ELR (cell line): ENCODE results near the gene FOXRED2.

Experiments used
- DNase-seq: peaks from one replicate; pipeline ENCODE4 v3.0.0-alpha.2; 2015; ENCODE audit warnings: low read depth

FOXRED2 gene

GRCh38 chr22:36514766-36515165 lies 7.9 kb upstream of the FOXRED2 start:
- no peak for DNase-seq

- no peak for DNase-seq
These were observed 6.2 kb upstream of the FOXRED2 start for GRCh38 chr22:36512991-36513390.

GRCh38 chr22:36512333-36512732 lies 5.5 kb upstream of the FOXRED2 start:
- no peak for DNase-seq

- peak; percentile 72 for DNase-seq
These were observed 4.4 kb upstream of the FOXRED2 start for GRCh38 chr22:36510966-36511881.

GRCh38 chr22:36510384-36510783 lies 3.5 kb upstream of the FOXRED2 start:
- no peak for DNase-seq

- no peak for DNase-seq
These were observed 724 bp upstream of the FOXRED2 start for GRCh38 chr22:36507518-36508010.

GRCh38 chr22:36505998-36506635 lies 723 bp downstream of the FOXRED2 start:
- no peak for DNase-seq

- peak; percentile 30 for DNase-seq
These were observed 8.8 kb downstream of the FOXRED2 start for GRCh38 chr22:36497910-36498665.

- DNase-seq = no peak
These were observed 13.1 kb downstream of the FOXRED2 start for GRCh38 chr22:36493690-36494110.

GRCh38 chr22:36492109-36492508 lies 14.7 kb downstream of the FOXRED2 start:
- DNase-seq = no peak

- no peak for DNase-seq
These were observed 15.7 kb downstream of the FOXRED2 start for GRCh38 chr22:36491155-36491554.

- peak; percentile 78 for DNase-seq
These were observed 20.0 kb downstream of the FOXRED2 start for GRCh38 chr22:36486619-36487384.

- DNase-seq = peak; percentile 98
These were observed 25.3 kb downstream of the FOXRED2 start, which contains the start of gene TXN2 for GRCh38 chr22:36481393-36482168. TXN2 (minus strand) TSS chr22:36481640; CDS start chr22:36480837, 803 bp downstream.

- no peak for DNase-seq
These were observed 25.9 kb downstream of the FOXRED2 start for GRCh38 chr22:36480941-36481392.

GRCh38 chr22:36478966-36479365 lies 27.9 kb downstream of the FOXRED2 start:
- DNase-seq = no peak

GRCh38 chr22:36475341-36475740 lies 31.5 kb downstream of the FOXRED2 start:
- DNase-seq = no peak

- no peak for DNase-seq
These were observed 34.2 kb downstream of the FOXRED2 start for GRCh38 chr22:36472689-36473088.

GRCh38 chr22:36471341-36471821 lies 35.5 kb downstream of the FOXRED2 start:
- DNase-seq = peak; percentile 83

GRCh38 chr22:36470994-36471331 lies 35.9 kb downstream of the FOXRED2 start:
- peak; percentile 44 for DNase-seq

- peak; percentile 90 for DNase-seq
These were observed 36.5 kb downstream of the FOXRED2 start for GRCh38 chr22:36470162-36470993.
